ENCODE data around the gene YEATS2.

Gene YEATS2

GRCh38 chr3:183828538-183828870 is 130.9 kb downstream of the YEATS2 start:
- DNase-seq (ENCODE audit: low spot score) (no peak), FAIRE-seq (no peak)

- no peak for FAIRE-seq
- DNase-seq (ENCODE audit: low spot score), result no peak
Observed at GRCh38 chr3:183829466-183829865, 131.9 kb downstream of the YEATS2 start.

- no peak for DNase-seq (ENCODE audit: low spot score)
- no peak for FAIRE-seq
Observed at GRCh38 chr3:183830187-183830586, 132.6 kb downstream of the YEATS2 start.

- no peak for FAIRE-seq
- no peak for DNase-seq (ENCODE audit: low spot score)
Observed at GRCh38 chr3:183833516-183833915, 135.9 kb downstream of the YEATS2 start.

- no peak for DNase-seq (ENCODE audit: low spot score)
- no peak for FAIRE-seq
Observed at GRCh38 chr3:183837390-183837789, 139.8 kb downstream of the YEATS2 start.

- no peak for FAIRE-seq
- DNase-seq (ENCODE audit: low spot score), result no peak
Observed at GRCh38 chr3:183837894-183838293, 140.3 kb downstream of the YEATS2 start.

- no peak for DNase-seq (ENCODE audit: low spot score)
- FAIRE-seq, result no peak
Observed at GRCh38 chr3:183839751-183840150, 142.2 kb downstream of the YEATS2 start.

GRCh38 chr3:183844606-183845005 is 147.0 kb downstream of the YEATS2 start:
- DNase-seq (ENCODE audit: low spot score) (peak; percentile 61), FAIRE-seq (peak; percentile 76)

GRCh38 chr3:183845090-183845489 is 147.5 kb downstream of the YEATS2 start:
- DNase-seq (ENCODE audit: low spot score), result no peak
- FAIRE-seq, result no peak

GRCh38 chr3:183845608-183846288 is 148.2 kb downstream of the YEATS2 start:
- FAIRE-seq (peak; percentile 84), DNase-seq (ENCODE audit: low spot score) (peak; percentile 83)

- no peak for DNase-seq (ENCODE audit: low spot score)
- FAIRE-seq, result no peak
Observed at GRCh38 chr3:183854318-183855035, 156.9 kb downstream of the YEATS2 start.

GRCh38 chr3:183857863-183858262 is 160.3 kb downstream of the YEATS2 start:
- FAIRE-seq (no peak), DNase-seq (ENCODE audit: low spot score) (no peak)

All from RCC 7860 (cell line).